T-helper 1 cell treated with Interleukin-12 subunit alpha and Interleukin-12 subunit beta and Interleukin-4 antibody, amounts not matched to agents 30 μg/mL and 1 μg/mL, for 36 hours (primary cell): ENCODE measurements around the gene NAGLU.
A peak's percentile ranks its signal among the peaks of the same experiment; 100 is the strongest.

ENCODE experiments used
- H3K27ac Mint-ChIP-seq: one replicate; pipeline ENCODE4 v1.8.0; 2021; ENCODE audit warnings: mild to moderate bottlenecking, mixed read lengths
- H3K27me3 Mint-ChIP-seq: one replicate; pipeline ENCODE4 v1.8.0; 2021; ENCODE audit warnings: low read depth, mixed read lengths
- H3K36me3 Mint-ChIP-seq: one replicate; pipeline ENCODE4 v1.8.0; 2021; ENCODE audit warnings: low read depth, mixed read lengths
- H3K4me1 Mint-ChIP-seq: one replicate; pipeline ENCODE4 v1.8.0; 2021; ENCODE audit warnings: low read depth, mixed read lengths
- H3K4me3 Mint-ChIP-seq: one replicate; pipeline ENCODE4 v1.8.0; 2021; ENCODE audit warnings: mild to moderate bottlenecking, moderate library complexity, mixed read lengths
- H3K9me3 Mint-ChIP-seq: one replicate; pipeline ENCODE4 v1.8.0; 2021; ENCODE audit warnings: mixed read lengths

NAGLU gene

DNA sequence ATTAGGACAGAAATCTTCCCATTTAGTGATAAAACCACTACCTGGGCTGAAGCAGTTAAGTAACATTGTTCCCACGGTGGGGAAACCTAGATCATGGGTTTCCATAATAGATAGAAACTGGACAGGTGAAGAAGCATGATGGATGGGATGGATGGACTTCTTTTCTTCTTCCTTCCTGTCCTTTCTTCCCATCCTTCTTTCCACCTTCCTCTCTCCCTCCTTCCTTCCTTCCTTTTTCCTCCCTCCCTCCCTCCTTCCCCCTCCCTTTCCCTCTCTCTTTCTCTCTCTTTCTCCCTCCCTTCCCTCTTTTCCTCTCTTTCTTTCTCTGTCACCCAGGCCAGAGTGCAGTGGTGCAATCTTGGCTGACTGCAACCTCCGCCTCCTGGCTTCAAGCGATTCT is 38.4 kb downstream of the NAGLU start:
- Mint-ChIP-seq H3K27ac (peak overlapping the region; percentile 10), H3K36me3 (peaks cover 49% of the 10 kb centered on the region), H3K9me3 (no peaks in the 10 kb centered on the region), H3K27me3 (no peaks in the 10 kb centered on the region), H3K4me1 (peaks cover 37% of the 10 kb centered on the region), H3K4me3 (no peak overlapping the region)

DNA sequence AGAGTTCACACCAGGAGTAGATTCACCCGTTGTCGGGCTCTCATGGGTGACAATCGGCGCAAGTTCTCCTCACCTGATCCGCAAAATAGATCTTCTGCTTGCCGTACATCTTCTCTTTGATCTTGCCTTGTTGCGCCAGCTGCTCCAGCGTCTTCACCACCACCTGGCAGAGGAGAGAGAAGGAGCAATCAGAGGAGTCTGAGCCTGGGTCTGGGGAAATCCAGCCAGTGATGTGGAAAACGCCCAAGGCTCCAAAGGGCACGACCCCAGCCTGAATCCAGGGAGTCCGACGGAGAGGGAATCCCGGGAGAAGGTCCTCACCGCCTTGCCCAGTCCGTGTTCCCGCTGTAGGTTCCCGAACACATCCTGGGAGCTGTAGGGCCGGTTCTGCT is 41.1 kb downstream of the NAGLU start:
- peaks cover 38% of the 10 kb centered on the region for H3K4me1 Mint-ChIP-seq
- peaks cover 36% of the 10 kb centered on the region for H3K36me3 Mint-ChIP-seq
- no peaks in the 10 kb centered on the region for H3K9me3 Mint-ChIP-seq
- H3K27ac Mint-ChIP-seq = peak overlapping the region; percentile 78
- peak overlapping the region; percentile 99 for H3K4me3 Mint-ChIP-seq
- no peaks in the 10 kb centered on the region for H3K27me3 Mint-ChIP-seq

DNA sequence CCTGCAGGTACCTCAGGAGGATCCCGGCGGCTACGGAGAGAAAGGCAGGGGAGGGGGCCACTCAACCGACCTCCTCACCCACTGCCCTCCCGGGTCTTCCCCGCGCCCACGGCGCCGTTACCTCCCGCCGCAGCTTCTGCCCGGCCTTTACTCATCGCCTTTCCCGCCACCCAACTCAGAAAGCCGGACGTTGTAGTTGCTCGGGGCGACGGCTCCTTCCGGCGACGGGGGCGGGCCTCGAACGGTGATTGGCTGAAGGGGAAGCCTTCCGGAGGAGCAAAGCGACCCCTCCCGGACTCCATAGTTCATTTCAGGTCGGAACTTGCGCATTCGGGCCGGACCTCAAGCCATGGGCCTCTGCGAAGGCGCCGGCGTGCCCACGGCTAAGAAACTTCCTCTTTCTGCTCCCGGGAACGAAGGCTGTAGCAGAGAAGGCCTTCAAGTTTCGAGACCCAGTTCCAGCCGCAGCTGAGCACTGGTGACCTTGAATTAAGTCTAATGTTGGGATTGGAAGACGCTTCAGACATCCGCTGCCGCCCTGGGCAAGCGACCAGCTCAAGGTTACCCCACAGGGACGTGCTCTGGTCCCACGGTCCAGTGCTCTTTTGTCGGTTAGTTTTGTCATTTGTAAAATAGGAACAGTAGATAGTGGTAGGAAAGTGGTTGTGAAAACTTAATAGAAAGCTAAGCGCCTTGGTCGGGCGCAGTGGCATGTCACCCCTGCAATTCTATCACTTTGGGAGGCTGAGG is 41.7 kb downstream of the NAGLU start, which contains the start of gene PSMC3IP:
Gene PSMC3IP, minus strand, starts transcription at position 198 of the 750 bp plus-strand sequence. Its CDS starts 43 bp downstream, at position 155.
- H3K27me3 Mint-ChIP-seq = no peaks in the 10 kb centered on the region
- peak within 1 kb of the TSS; percentile 96 for H3K27ac Mint-ChIP-seq
- H3K36me3 Mint-ChIP-seq = peaks cover 36% of the 10 kb centered on the region
- H3K4me1 Mint-ChIP-seq = peaks cover 37% of the 10 kb centered on the region
- H3K9me3 Mint-ChIP-seq = no peaks in the 10 kb centered on the region
- peak within 1 kb of the TSS; percentile 99 for H3K4me3 Mint-ChIP-seq

DNA sequence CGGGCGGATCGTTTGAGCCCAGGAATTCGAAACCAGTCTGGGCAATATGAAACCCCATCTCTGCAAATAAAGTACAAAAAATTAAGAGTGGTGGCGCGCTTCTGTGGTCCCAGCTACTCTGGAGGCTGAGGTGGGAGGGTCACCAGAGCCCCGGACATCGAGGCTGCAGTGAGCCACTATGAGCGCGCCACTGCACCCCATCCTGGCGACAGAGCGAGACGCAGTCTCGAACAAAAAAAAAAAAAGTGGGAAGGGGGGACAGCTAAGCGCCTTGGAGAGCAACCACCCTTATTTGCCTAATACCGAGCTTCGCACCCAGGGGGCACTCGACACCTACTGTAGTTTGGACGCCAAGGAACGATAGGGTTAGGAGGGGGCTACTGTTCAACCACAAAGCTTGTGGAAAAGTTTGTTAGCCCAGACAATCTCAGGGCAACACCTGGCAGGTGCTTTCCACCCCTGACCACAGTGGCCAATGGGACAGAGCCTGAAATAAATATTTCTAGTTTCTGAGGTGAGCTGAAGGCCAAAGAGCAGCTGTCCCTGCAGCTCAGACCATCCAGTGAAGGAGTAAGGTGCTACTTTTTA is 42.3 kb downstream of the NAGLU start:
- Mint-ChIP-seq H3K27me3 (no peaks in the 10 kb centered on the region), H3K9me3 (no peaks in the 10 kb centered on the region), H3K4me3 (peak overlapping the region; percentile 99), H3K4me1 (peaks cover 33% of the 10 kb centered on the region), H3K36me3 (peaks cover 37% of the 10 kb centered on the region), H3K27ac (peak overlapping the region; percentile 96)

DNA sequence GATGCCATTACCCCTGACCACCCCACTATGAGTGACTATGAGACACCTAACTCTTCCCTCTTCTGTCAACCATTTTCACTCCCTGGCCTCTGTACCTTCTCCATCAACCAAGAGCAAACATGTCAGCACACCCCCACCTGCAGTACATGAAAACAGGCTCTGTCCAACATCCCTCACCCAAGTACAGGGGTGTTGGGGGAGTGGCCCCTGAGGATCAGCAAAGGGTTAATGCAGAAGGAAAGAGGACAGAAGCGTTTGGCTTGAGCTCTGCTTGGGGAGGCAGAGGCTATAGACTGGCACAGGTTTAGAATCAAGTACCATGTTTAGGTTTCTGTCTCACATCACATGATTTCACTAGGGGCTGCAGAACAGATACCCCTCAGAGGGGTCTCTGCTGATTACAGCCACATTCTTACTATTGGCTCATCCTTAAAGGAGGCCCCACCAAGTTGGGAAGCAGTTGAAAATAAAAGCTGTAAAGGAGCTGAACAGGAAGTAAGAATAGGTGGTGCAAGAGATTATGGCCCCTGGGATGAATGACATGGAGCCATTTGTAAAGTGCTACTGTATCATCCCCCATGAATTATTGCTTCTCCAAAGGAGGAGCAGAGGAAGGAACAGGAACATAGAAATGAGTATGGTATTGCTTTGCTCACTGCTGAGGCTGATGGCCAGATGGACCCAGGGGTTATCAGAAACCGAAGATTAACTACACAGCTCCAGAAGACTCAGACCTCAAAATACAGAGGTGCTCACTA is 43.9 kb downstream of the NAGLU start:
- peaks cover 38% of the 10 kb centered on the region for H3K36me3 Mint-ChIP-seq
- H3K4me1 Mint-ChIP-seq = peaks cover 30% of the 10 kb centered on the region
- H3K9me3 Mint-ChIP-seq = no peaks in the 10 kb centered on the region
- H3K4me3 Mint-ChIP-seq = no peak overlapping the region
- no peak overlapping the region for H3K27ac Mint-ChIP-seq
- H3K27me3 Mint-ChIP-seq = no peaks in the 10 kb centered on the region

DNA sequence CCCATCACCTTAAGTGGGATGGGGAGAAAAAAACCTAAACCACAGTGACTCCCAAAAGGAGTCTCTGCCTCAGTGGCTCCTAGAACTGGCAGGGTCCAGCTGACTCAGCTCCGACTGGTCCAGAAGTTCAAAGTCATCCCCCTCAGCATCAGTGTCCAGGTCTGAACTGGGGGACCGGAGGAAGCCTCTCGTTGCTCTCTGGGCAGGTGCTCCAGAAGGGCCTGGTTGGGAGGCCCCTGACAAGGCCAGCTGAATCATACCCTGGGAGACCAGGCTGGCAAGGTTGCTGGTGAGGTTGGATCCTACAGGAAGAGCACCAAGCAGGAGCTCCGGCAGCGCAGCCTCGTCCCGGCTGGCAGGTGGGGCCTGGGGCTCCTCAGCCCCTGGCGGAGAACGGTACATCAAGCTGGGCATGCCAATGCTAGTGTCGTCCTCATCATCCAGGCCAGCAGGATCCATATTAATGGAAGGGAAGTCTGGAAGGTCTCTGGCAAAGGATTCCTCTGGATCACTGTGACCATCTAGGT is 45.8 kb downstream of the NAGLU start:
- Mint-ChIP-seq H3K4me3 (no peak overlapping the region), H3K27me3 (no peaks in the 10 kb centered on the region), H3K36me3 (peaks cover 37% of the 10 kb centered on the region), H3K9me3 (no peaks in the 10 kb centered on the region), H3K27ac (no peak overlapping the region), H3K4me1 (peaks cover 19% of the 10 kb centered on the region)

DNA sequence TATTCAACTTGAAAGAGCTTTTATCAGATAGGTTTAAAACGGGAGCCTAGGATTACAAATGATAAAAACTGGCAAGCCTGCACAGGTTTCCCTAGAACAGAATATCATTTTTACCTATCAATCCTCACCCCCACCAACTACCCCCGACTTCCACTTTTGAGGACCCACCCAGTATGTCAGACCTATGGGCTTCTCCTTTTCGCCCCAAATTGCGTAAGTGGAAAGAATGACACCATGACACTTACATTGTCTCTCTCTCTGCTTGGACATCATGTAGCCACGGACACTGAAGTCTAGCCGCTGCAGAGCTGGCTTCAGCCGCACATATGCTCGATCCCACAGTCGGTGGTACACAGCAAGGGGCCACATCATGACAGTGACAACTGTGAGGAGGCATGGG is 48.8 kb downstream of the NAGLU start:
- peaks cover 41% of the 10 kb centered on the region for H3K36me3 Mint-ChIP-seq
- H3K4me1 Mint-ChIP-seq = peaks cover 2% of the 10 kb centered on the region
- no peak overlapping the region for H3K27ac Mint-ChIP-seq
- H3K4me3 Mint-ChIP-seq = no peak overlapping the region
- no peaks in the 10 kb centered on the region for H3K27me3 Mint-ChIP-seq
- no peaks in the 10 kb centered on the region for H3K9me3 Mint-ChIP-seq

DNA sequence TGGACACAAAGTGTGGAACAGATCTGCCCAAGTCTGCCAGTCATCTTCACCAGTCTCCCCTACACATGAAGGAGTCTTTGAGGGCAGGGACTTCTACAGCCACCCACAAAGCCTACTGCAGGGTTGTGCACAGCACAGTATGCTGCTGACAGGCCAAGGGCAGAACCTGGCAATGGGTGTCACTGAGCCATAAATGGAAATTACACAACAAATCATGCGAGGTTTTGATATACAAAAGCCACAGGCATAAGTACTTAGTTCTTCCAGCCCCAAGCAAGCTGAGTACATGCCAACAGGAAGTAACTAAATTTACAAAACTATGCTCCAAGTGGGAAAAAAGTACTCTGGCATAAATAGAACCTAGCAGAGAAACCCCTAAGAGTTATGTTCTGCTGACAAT is 49.3 kb downstream of the NAGLU start:
- Mint-ChIP-seq H3K27me3 (no peaks in the 10 kb centered on the region), H3K27ac (no peak overlapping the region), H3K9me3 (no peaks in the 10 kb centered on the region), H3K4me3 (no peak overlapping the region), H3K36me3 (peaks cover 41% of the 10 kb centered on the region), H3K4me1 (peaks cover 2% of the 10 kb centered on the region)

DNA sequence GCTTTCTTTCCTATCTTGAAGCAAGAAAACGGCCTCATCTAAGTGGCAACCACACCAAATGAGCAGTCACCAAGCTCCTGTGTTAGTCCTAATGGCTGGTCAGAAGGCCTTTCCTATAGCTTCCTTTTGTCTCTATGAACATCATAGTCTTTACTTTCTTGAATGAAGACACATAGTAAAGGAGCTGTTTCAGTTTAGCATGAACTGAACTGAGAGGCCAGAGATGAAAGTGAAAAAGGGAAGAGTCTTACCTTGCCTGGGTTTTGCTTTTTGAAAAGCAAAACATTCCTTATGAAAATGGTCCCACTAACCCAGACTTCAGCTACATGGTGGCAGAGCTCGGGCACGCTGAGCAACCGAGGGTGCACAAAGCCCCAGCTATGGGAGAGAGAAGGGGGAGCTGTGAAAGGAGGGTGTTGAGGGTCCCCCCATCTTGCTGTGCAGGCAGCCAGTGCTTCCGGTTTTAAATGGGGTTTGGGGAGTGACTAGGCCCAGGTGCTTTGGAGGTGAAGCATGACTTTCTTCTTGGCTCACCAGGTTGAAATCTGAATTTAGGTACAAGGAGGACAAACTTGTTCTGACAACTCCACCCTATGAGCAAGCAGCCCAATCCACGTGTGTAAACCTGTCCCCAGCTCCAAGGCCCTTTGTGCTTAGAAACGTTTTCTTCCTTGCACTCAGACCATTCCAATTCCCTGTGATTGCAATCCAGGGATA is 50.6 kb downstream of the NAGLU start:
- Mint-ChIP-seq H3K4me3 (no peak overlapping the region), H3K4me1 (peaks cover 4% of the 10 kb centered on the region), H3K9me3 (no peaks in the 10 kb centered on the region), H3K36me3 (peaks cover 53% of the 10 kb centered on the region), H3K27me3 (no peaks in the 10 kb centered on the region), H3K27ac (no peak overlapping the region)

DNA sequence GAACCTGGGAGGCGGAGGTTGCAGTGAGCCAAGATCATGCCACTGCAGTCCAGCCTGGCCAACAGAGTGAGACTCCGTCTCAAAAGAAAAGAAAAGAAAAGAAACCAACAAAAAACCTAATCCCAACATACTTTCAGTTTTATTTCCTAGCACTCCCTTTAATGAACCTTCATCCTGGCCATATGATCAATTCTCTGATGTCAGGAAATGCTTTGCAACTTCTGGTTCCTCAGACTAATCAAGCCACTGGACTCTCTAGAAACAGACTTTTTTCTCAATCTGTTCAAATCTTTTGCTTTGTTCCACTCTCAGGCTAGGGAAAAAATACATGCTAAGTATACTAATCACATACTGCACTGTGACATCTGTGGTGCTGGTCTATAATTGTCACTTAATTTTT is 54.8 kb downstream of the NAGLU start:
- Mint-ChIP-seq H3K4me3 (no peak overlapping the region), H3K27ac (peak overlapping the region; percentile 24), H3K4me1 (peaks cover 4% of the 10 kb centered on the region), H3K27me3 (no peaks in the 10 kb centered on the region), H3K9me3 (no peaks in the 10 kb centered on the region), H3K36me3 (peaks cover 27% of the 10 kb centered on the region)

DNA sequence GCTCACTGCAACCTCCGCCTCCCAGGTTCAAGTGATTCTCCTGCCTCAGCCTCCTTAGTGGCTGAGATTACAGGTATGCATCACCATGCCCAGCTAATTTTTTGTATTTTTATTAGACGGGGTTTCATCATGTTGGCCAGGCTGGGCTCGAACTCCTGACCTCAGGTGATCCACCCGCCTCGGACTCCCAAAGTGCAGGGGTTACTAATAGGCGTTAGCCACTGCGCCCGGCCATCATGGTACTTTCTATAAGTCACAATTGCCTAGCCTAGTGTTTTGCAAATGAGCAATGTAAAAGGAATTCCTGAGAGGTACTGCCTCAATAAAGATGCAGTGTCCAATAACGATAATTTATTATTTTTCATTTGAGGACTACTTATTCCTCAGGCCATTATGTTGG is 55.4 kb downstream of the NAGLU start:
- H3K36me3 Mint-ChIP-seq = peaks cover 28% of the 10 kb centered on the region
- no peaks in the 10 kb centered on the region for H3K9me3 Mint-ChIP-seq
- no peak overlapping the region for H3K4me3 Mint-ChIP-seq
- no peak overlapping the region for H3K27ac Mint-ChIP-seq
- H3K27me3 Mint-ChIP-seq = no peaks in the 10 kb centered on the region
- peaks cover 6% of the 10 kb centered on the region for H3K4me1 Mint-ChIP-seq
